Measurements from ENCODE around the gene LCE5A. TPM values are rescaled to one million over a fixed set of nuclear protein-coding genes. Genes with fewer than 3 reads are reported as not detected.

Gene LCE5A
- not detected in 2 replicates for total RNA-seq (2013; cell fraction: nucleolus; rRNA removed)
- total RNA-seq (2014; rRNA removed) (not detected in 2 replicates), total RNA-seq (2014; rRNA removed; fragmentation: Illumina TruSeq; extraction: Trizol) (not detected in 2 replicates), total RNA-seq (2021) (not detected in 2 replicates), polyA plus RNA-seq (2011; rRNA removed) (not detected in 2 replicates), polyA plus RNA-seq (2014; fragmentation: Illumina TruSeq; extraction: Trizol) (not detected in 2 replicates), polyA plus RNA-seq (2014; fragmentation: Nextera tagmentation; extraction: Ambion mirVana) (not detected), polyA plus RNA-seq (2014; rRNA removed) (not detected in 2 replicates), polyA plus RNA-seq (2016; fragmentation: Nextera tagmentation; extraction: Ambion mirVana) (not detected), polyA minus RNA-seq (2011; rRNA and poly(A)+ RNA removed) (not detected in 2 replicates), Bru-seq, nascent RNA (not detected), BruChase-seq, experiment 1, labeled RNA remaining after a 6-hour chase (not detected), BruChase-seq, experiment 2, labeled RNA remaining after a 2-hour chase (not detected)
- polyA plus RNA-seq (2011; ENCODE audit: low read depth), result not detected
- polyA plus RNA-seq (2011; cell fraction: cytosol; rRNA removed), result not detected in 2 replicates
- polyA plus RNA-seq (2011; cell fraction: nucleus; rRNA removed), result not detected in 2 replicates
- not detected in 2 replicates for polyA plus RNA-seq (2012)
- not detected in 2 replicates for polyA minus RNA-seq (2011; cell fraction: cytosol; rRNA and poly(A)+ RNA removed)
- polyA minus RNA-seq (2011; cell fraction: nucleus; rRNA and poly(A)+ RNA removed), result not detected in 2 replicates
- long read RNA-seq, experiment 1, result 0 reads
- long read RNA-seq, experiment 2, partial matches to known transcripts, result 0 of 1 reads
- long read RNA-seq, experiment 2, other reads (novel, unspliced or antisense), result 1 of 1 reads

GRCh38 chr1:152510503-152510902, at the start of gene LCE5A:
TSS of gene LCE5A (plus strand) at chr1:152510803. CDS start at chr1:152511535, 732 bp downstream.
- FAIRE-seq, result no peak
- H3K9me3 ChIP-seq (replicated peaks; ENCODE audit: control insufficient read depth, insufficient read depth, low read length), result no peaks in the 10 kb centered on the region
- RAD21 ChIA-PET (ENCODE audit: unreplicated experiment), result no interaction called here
- TF ChIP-seq SPI1 (IDR thresholded peaks at IDR 0.05; ENCODE audit: borderline replicate concordance, insufficient read depth, low read depth, low read length) (no peak), TBL1XR1 (IDR thresholded peaks at IDR 0.05; ENCODE audit: low read depth, low read length) (no peak), ZNF217 (IDR thresholded peaks at IDR 0.05) (no peak), IKZF2 (IDR thresholded peaks at IDR 0.05) (no peak)
- H3K4me3 ChIP-seq, result no peak within 1 kb of the TSS
- in situ Hi-C loops (cut with MboI) (no loop called here), intact Hi-C loops (cut with micrococcal nuclease; ENCODE audit: unreplicated experiment) (no loop called here)
- no peak within 1 kb of the TSS for H2AFZ ChIP-seq (ENCODE audit: control insufficient read depth, low read depth, low read length)
- CTCF ChIA-PET, result interaction anchor here (1.3 kb wide), 1 partner anchor 14 kb away, joined by 3 read pairs; no protein-coding TSS in a partner anchor
- H3K27ac ChIP-seq (ENCODE audit: control insufficient read depth, insufficient read depth), result no peak within 1 kb of the TSS
- POLR2A ChIA-PET, result no interaction called here
- 44% methylated on average over 3 of the region's 3 CpGs for WGBS (ENCODE audit: insufficient coverage, insufficient replicate concordance, low lambda C conversion rate, missing lambda C conversion rate)
- no peak within 1 kb of the TSS for H3K9ac ChIP-seq (ENCODE audit: control insufficient read depth, insufficient read depth, low read length)
- SMC1A ChIA-PET (ENCODE audit: uncharacterized antibody, unreplicated experiment), result no interaction called here
- H3K4me2 ChIP-seq (ENCODE audit: control insufficient read depth, insufficient read depth), result no peak within 1 kb of the TSS
- no peak for ATAC-seq
- no peaks in the 10 kb centered on the region for H3K36me3 ChIP-seq (ENCODE audit: control insufficient read depth in 2 of 2, insufficient read depth in 2 of 2, low read length in 1 of 2)
- peaks cover 2 to 4% of the 10 kb centered on the region in 2 experiments for H3K27me3 ChIP-seq (replicated peaks in 1 of 2; ENCODE audit: control insufficient read depth in 2 of 2, insufficient read depth in 2 of 2, low read length in 1 of 2)
- no peak for DNase-seq (ENCODE audit: low read depth, low spot score)
- BruUV-seq (replicated peaks), result no TSS peak
- H4K20me1 ChIP-seq (ENCODE audit: control insufficient read depth, insufficient read depth), result no peaks in the 10 kb centered on the region
- H3K4me1 ChIP-seq (ENCODE audit: control insufficient read depth, insufficient read depth, low read length), result no peaks in the 10 kb centered on the region
- no peaks in the 10 kb centered on the region for H3K79me2 ChIP-seq (ENCODE audit: control insufficient read depth, insufficient read depth, low read length)

- ATAC-seq (peak; percentile 32; the same call in 2 of the 3 replicates), FAIRE-seq (no peak), DNase-seq (ENCODE audit: low read depth, low spot score) (no peak)
- intact Hi-C loops (cut with micrococcal nuclease; ENCODE audit: unreplicated experiment), result no loop called here
- Histone ChIP-seq H3K9me3 (replicated peaks; ENCODE audit: control insufficient read depth, insufficient read depth, low read length) (no peaks in the 10 kb centered on the region), H3K27me3 (replicated peaks in 1 of 2; ENCODE audit: control insufficient read depth in 2 of 2, insufficient read depth in 2 of 2, low read length in 1 of 2) (no peaks in the 10 kb centered on the region), H3K79me2 (ENCODE audit: control insufficient read depth, insufficient read depth, low read length) (no peaks in the 10 kb centered on the region), H2AFZ (ENCODE audit: control insufficient read depth, low read depth, low read length) (no peak overlapping the region), H3K36me3 (ENCODE audit: control insufficient read depth in 2 of 2, insufficient read depth in 2 of 2, low read length in 1 of 2) (no peaks in the 10 kb centered on the region), H4K20me1 (ENCODE audit: control insufficient read depth, insufficient read depth) (no peaks in the 10 kb centered on the region), H3K4me3 (no peak overlapping the region), H3K4me1 (ENCODE audit: control insufficient read depth, insufficient read depth, low read length) (peaks cover 10% of the 10 kb centered on the region), H3K4me2 (ENCODE audit: control insufficient read depth, insufficient read depth) (no peak overlapping the region), H3K27ac (ENCODE audit: control insufficient read depth, insufficient read depth) (no peak overlapping the region), H3K9ac (ENCODE audit: control insufficient read depth, insufficient read depth, low read length) (no peak overlapping the region)
- 1% methylated on average over 6 of the region's 6 CpGs for WGBS (ENCODE audit: insufficient coverage, insufficient replicate concordance, low lambda C conversion rate, missing lambda C conversion rate)
- BruUV-seq (replicated peaks), result no TSS peak
- POLR2A ChIA-PET, result no interaction called here
- CTCF ChIA-PET, result no interaction called here
- RAD21 ChIA-PET (ENCODE audit: unreplicated experiment), result no interaction called here
- SMC1A ChIA-PET (ENCODE audit: uncharacterized antibody, unreplicated experiment), result interaction anchor here (0.7 kb wide), 1 partner anchor 882 kb away, joined by 3 read pairs; no protein-coding TSS in a partner anchor
- in situ Hi-C loops (cut with MboI), result no loop called here
- TF ChIP-seq PAX8 (IDR thresholded peaks at IDR 0.05), result no peak
- peak; percentile 49 to 54; a peak in 1 of 4 replicates for TF ChIP-seq SRF (IDR thresholded peaks at IDR 0.05; ENCODE audit: low read depth in 2 of 2, low read length in 2 of 2)
- no peak for TF ChIP-seq MXI1 (IDR thresholded peaks at IDR 0.05; ENCODE audit: low read depth, low read length)
- peak; percentile 31 to 52 (median 32); a peak in 4 of 6 replicates for TF ChIP-seq CTCF (IDR thresholded peaks at IDR 0.05 in 2 of 3, conservative IDR thresholded peaks at IDR 0.05 in 1 of 3; ENCODE audit: control insufficient read depth in 2 of 3, extremely low read depth in 1 of 3, insufficient read depth in 1 of 3, low read depth in 3 of 3, low read length in 3 of 3)
- TF ChIP-seq FOS (IDR thresholded peaks at IDR 0.05; ENCODE audit: borderline replicate concordance, extremely low read depth, insufficient read length), result no peak
- TF ChIP-seq, protein P1, sequence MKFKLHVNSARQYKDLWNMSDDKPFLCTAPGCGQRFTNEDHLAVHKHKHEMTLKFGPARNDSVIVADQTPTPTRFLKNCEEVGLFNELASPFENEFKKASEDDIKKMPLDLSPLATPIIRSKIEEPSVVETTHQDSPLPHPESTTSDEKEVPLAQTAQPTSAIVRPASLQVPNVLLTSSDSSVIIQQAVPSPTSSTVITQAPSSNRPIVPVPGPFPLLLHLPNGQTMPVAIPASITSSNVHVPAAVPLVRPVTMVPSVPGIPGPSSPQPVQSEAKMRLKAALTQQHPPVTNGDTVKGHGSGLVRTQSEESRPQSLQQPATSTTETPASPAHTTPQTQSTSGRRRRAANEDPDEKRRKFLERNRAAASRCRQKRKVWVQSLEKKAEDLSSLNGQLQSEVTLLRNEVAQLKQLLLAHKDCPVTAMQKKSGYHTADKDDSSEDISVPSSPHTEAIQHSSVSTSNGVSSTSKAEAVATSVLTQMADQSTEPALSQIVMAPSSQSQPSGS (IDR thresholded peaks at IDR 0.05; ENCODE audit: low read length), result no peak
- TF ChIP-seq SMAD1 (IDR thresholded peaks at IDR 0.05; ENCODE audit: low read depth, partially characterized antibody), result no peak
Observed at GRCh38 chr1:152461544-152461943, 49.1 kb upstream of the LCE5A start.

All from GM12878 (cell line).